ENCODE measurements around the gene ASB15.

ASB15 gene

GRCh38 chr7:123608991-123609882, 7.6 kb downstream of the ASB15 start:
- no peak overlapping the region for H3K4me3 ChIP-seq (replicated peaks; ENCODE audit: low read depth, low read length)
- no peak for DNase-seq (ENCODE audit: low read depth)
- TF ChIP-seq, protein P1, sequence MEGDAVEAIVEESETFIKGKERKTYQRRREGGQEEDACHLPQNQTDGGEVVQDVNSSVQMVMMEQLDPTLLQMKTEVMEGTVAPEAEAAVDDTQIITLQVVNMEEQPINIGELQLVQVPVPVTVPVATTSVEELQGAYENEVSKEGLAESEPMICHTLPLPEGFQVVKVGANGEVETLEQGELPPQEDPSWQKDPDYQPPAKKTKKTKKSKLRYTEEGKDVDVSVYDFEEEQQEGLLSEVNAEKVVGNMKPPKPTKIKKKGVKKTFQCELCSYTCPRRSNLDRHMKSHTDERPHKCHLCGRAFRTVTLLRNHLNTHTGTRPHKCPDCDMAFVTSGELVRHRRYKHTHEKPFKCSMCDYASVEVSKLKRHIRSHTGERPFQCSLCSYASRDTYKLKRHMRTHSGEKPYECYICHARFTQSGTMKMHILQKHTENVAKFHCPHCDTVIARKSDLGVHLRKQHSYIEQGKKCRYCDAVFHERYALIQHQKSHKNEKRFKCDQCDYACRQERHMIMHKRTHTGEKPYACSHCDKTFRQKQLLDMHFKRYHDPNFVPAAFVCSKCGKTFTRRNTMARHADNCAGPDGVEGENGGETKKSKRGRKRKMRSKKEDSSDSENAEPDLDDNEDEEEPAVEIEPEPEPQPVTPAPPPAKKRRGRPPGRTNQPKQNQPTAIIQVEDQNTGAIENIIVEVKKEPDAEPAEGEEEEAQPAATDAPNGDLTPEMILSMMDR (IDR thresholded peaks at IDR 0.05; ENCODE audit: low read length, missing control alignments): no peak

DNA sequence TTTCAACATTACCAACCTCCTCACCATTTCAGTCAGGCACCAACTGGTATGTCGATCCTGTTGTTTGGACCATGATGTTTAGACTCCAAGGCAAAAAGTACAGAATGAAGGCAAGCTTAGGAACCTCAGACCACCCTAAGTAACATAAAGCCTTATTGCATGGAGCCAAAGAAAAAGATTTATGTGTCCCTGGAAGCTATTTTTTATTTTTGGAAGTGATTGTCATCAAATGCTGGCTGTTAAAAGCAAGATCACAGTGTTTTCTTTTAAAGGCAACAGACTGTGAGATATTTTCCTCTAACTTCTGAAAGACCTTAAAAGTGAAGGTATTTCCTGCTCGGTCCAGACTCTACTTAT, 8.2 kb downstream of the ASB15 start:
- no peak for DNase-seq (ENCODE audit: low read depth)
- H3K4me3 ChIP-seq (replicated peaks; ENCODE audit: low read depth, low read length): no peak overlapping the region
- TF ChIP-seq, protein P1 (IDR thresholded peaks at IDR 0.05; ENCODE audit: low read length, missing control alignments): no peak

DNA sequence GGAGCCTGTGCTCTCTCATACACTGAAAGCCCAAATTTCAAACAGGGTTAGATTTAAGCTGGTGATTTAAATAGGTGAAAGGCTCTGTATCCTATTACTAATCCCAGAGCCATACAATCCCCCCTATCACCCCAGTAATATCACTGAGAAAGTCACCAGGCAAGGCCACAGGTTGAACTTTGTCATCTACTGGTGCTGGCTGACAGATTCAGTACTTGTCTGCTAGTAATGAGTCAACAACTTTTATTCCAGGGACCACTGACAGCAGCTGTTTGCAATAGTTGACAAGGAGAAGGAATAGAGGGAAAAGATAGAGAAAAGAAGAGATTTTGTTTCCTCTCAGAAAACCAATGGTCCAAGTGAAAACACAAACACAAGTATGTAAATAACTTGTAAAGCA, 10.4 kb downstream of the ASB15 start:
- no peak overlapping the region for H3K4me3 ChIP-seq (replicated peaks; ENCODE audit: low read depth, low read length)
- DNase-seq (ENCODE audit: low read depth): no peak
- TF ChIP-seq, protein P1 (IDR thresholded peaks at IDR 0.05; ENCODE audit: low read length, missing control alignments): no peak

DNA sequence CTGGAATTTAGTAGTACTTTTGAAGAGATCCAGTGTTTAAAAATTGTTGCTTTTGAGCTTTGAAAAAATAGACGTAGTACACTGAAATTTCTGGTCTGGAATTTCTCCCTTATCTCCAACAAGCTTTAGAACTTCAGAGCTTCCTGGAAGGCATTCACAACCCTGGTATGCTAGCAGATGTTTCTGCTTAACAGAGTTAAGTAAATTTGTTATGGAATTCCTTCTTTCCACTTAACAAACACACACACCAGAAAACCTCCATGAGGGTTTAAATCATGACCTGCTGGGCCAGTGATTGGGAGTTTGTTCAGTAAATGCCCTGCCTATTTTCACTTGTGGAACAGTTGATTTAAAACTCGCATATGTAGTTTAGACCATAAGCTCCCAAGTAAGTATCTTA, 13.7 kb downstream of the ASB15 start:
- TF ChIP-seq, protein P1 (IDR thresholded peaks at IDR 0.05; ENCODE audit: low read length, missing control alignments): no peak
- H3K4me3 ChIP-seq (replicated peaks; ENCODE audit: low read depth, low read length): no peak overlapping the region
- peak; percentile 86 for DNase-seq (ENCODE audit: low read depth)

DNA sequence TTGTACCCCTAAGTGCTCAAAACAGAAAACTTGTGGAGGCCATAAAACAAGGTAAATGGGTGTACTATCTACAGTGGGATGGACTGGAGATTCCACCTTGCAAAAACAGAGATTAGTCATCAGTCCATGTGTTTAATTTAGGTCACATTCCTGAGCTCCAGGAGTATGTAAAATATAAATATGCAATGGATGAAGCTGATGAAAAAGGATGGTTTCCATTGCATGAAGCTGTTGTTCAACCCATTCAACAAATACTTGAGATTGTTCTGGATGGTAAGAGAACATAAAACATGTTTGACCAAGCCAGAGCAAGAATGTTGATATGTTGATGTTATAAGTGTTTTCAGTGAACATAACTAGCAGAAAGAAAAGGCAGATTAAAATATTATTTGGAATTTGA, 14.6 kb downstream of the ASB15 start:
- TF ChIP-seq, protein P1 (IDR thresholded peaks at IDR 0.05; ENCODE audit: low read length, missing control alignments): no peak
- no peak overlapping the region for H3K4me3 ChIP-seq (replicated peaks; ENCODE audit: low read depth, low read length)
- no peak for DNase-seq (ENCODE audit: low read depth)

DNA sequence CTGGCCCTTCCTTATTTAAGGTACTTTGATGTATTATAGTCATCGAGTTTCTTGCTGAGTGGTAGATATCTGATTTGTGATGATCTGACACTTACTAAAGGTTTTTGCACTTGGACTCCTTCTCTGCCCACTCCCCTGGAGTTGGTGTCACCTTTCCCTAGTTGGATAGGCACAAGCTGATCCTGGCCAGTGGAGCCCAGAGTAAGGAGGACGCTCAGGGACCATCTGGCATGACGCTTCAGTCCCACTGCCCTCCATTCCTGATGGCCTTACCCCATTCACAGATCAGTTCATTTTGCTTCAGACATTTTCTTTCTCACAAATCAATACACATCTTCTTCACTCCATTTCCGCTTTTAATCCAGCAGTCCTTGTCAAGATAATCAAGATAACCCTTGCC, 20.1 kb downstream of the ASB15 start:
- no peak for DNase-seq (ENCODE audit: low read depth)
- TF ChIP-seq, protein P1 (IDR thresholded peaks at IDR 0.05; ENCODE audit: low read length, missing control alignments): no peak

More for the DNA sequence above, 20.1 kb downstream of the ASB15 start:
- no peak overlapping the region for H3K4me3 ChIP-seq (replicated peaks; ENCODE audit: low read depth, low read length)

All from fibroblast of pulmonary artery (primary cell).